GM19193 (cell line): ENCODE measurements around the gene TMEM61.

Experiments used
- POLR2A ChIP-seq: IDR thresholded peaks from 4 replicates; pipeline ENCODE4 v1.6.1; 2011; ENCODE audit not compliant: insufficient read depth, insufficient read length; ENCODE audit errors: extremely low read depth

Gene TMEM61

DNA sequence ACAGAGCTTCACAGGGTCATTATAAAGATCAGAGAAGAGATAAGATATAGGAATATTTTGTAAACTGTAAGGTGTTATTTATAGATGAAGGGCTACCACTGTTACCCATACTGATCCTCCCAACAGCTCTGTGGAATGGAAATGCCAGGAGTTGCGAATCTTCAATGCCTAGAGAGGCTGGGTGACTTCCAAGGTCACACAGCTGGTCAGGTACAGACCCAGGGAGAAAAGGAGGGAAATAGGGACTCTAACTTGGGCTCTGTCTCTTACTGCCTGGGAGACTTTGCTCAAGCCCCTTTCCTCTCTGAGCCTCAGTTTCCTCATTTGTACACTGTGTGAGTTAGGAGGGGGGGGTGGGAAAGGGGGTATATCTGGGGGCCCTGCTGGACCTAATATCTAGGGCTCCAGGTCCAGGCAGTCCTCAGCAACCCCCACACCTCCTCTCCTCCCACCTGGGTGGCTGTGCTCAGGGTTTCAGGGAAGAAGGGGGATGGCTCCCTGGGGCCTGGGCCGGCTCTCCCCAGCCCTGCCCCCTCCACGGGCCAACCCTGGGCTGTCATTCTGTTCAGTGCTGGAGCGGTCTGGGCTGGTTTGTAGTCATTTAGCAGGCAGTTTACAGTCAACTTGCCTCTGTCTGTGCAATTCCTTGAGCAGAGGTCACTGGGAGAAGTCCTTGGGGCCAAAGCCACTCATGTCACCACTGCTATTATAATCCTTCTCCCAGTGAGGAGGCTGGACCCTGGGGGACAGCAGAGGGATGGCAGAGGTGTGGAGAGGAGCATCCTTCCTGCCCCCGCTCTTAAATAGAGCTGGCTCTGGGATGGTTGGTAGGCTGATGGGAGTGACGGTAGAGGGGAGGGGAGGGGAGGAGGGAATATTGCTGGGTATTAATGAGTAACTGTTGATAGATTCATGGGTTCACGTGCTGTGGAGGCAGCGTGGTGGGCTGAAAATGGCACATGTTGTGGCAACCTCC lies 20.0 kb downstream of the TMEM61 start:
- no peak for TF ChIP-seq POLR2A

DNA sequence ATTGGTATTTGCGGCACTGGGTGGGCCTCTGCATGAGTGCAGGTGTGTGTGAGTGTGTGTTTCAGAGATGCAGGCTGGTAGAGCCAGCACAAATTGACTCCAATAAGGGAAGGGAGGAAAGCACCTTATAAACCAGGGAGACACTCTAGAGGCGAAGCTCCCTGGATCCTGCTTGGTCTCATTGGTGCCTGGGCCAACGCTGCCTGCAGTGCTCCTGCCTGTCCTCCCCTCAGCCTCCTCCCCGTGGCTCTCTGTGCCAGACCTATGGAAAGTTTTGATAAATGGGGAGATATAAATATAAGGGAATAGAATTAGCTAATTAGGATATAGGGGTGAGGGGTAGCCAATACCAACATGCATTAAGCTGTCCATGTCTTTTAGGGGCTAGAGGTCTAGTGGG lies 20.9 kb downstream of the TMEM61 start:
- no peak for TF ChIP-seq POLR2A

DNA sequence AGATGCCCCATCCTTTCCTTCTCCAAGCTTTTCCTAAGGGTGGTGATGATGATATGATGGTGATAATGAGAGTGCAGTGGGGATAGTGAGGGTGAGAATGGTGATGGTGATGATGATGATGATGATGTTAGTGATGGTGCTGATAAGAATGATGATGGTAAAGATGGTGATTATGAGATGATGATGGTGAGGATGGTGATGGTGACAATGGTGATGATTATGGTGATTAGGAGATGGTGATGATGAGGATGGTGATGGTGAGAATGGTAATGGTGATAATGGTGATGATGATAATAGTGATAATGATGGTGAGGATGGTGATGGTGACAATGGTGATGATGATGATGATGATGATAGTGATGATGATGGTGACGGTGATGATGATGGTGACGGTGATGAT lies 22.3 kb downstream of the TMEM61 start:
- TF ChIP-seq POLR2A = no peak

DNA sequence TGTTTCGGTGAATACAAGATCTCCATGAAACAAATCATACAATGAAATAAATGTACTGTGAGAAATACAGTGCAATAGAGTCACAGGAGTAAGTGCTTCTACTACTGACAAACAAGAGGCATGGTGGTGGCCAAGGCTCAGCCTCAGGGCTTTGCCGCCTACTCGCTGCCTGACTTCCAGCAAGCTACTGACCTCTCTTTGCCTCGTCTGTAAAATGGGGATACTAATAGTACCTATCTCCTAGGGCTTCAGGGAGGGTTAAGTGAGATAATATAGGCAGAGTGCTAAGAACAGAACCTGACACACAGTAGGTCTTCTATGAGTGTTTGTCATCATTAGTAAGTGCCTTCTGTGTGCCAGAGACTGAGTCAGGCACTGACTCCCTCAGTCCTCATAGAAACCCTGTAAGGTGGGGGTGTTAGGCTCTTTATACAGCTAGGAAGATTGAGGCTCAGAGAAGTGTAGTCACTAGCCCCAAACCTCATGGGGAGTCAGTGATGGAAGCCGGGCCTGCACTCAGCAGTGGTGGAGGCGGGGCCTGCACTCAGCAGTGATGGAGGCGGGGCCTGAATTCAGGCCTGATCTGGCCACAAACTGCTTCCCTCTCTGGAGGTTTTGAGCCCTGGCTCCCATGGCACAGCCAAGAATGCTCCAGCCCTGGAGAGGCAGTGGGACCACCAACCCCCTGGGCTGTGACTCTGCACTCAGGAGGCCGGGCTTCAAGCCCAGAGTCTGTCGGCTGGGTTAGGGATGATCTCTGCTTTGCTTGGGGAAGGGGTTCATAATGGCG lies 25.1 kb downstream of the TMEM61 start:
- TF ChIP-seq POLR2A = no peak

DNA sequence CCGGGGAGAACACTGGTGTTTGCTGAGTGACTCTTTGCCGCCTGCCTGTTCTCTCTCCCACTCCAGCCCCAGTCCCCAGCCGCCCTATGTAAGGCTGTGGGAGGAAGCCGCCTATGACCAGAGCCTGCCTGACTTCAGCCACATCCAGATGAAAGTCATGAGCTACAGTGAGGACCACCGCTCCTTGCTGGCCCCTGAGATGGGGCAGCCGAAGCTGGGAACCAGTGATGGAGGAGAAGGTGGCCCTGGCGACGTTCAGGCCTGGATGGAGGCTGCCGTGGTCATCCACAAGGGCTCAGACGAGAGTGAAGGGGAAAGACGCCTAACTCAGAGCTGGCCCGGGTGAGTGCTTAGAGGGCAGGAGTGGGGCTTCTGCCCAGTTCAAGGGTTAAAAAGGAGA lies 26.5 kb downstream of the TMEM61 start:
- no peak for TF ChIP-seq POLR2A

DNA sequence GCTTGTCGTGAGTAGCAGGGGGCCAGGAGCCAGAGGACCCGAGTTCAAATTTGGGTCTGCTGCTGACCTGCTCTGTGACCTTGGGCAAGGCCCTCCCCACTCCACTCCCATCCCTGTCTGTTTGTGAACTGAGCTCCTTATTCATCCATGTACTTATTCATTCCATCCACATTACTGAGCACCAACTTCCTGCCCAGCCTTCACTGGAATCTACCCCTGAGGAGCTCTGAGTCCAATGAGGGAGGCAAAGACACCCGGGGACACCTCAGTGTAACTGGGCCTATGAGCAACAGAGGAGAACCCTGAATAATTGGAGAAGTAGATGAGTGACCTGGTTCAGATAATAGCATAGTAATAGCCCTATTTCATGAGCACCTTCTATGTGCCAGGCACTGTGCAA lies 27.2 kb downstream of the TMEM61 start:
- no peak for TF ChIP-seq POLR2A

DNA sequence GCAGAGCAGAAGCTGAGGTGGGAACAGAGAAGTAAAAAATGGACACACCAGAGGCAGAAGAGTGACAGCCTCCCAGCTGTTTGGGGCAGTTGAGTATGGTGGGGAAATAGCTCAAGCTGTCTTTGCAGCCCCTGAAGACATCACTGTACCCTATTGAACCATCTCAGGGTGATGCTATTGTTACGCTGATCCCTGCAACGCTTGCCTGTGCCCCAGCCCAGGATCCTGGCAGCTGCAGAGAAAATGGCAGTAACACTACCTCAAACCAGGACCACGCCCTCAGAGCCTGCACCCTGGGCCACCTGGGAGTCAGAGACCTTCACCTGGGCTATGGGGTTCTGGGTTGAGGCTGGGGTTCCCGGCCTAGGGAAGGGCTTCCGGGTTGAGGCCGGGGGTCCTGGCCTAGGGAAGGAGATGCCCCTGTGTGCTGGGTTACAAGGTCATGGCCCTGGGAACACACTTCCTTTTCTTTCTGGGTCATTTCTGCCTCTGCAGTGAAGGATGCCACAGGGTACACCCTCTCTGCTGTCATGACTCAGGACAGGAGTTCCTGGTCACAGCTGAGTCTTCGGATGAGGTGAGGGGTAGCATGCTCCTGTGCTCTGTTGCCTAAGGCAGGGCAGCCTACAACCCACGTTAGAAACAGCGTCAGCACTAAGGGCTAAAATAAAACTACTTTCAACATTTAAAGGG lies 29.9 kb downstream of the TMEM61 start:
- TF ChIP-seq POLR2A = no peak

DNA sequence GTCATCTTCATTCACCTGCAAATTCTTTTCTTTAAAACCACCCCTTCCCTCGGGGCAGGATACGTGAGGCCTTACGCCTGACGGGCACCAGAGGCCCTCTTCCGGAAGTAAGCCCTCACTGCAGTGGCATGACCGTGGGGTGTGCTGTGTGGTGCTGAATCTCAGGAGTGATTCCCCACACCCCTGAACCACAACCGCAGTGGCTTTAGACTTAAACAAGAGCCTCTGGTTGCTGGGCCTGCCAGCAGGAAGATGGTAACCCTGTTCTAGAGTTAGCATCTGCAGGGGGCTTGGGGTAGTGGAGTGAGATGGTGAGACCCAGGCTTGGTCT lies 30.4 kb downstream of the TMEM61 start:
- no peak for TF ChIP-seq POLR2A

DNA sequence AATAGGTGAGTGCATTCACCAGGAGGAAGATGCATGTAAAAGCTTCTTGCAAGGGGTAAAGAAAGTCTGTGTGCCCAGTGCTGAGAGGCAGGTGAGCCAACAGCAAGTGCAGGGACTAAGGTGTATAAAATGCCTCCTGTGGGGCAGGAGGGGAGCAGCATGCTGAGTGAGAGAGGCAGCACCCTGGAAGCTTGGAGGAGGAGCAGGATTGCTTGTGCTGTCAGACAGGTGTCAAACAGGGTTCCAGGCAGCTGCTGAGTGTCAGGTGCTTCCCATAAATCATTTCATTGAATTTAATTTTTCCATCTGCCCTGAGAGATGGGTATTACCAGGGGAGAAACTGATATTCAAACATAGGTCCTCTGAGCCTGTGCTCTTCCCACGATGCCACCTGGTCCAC lies 32.2 kb downstream of the TMEM61 start:
- no peak for TF ChIP-seq POLR2A

DNA sequence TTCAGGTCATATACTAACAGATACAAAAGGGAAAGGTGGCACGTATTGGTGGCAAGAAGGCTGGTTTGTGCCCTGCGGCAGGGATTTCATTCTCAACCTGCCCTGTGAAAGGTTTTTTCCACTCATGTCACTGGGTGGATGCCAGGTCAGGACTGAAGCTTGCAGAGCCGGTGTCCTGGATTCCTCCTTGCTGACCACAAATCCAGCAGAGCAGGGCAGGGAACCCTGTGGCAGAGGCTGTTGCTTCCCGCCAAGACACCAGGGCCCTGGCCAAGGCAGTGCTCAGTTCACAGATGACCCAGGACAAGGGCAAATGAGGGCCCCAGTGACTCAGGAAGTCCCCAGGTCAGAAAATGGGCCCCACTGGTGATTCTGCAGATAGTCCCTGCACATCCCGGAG lies 34.7 kb downstream of the TMEM61 start:
- TF ChIP-seq POLR2A = no peak

DNA sequence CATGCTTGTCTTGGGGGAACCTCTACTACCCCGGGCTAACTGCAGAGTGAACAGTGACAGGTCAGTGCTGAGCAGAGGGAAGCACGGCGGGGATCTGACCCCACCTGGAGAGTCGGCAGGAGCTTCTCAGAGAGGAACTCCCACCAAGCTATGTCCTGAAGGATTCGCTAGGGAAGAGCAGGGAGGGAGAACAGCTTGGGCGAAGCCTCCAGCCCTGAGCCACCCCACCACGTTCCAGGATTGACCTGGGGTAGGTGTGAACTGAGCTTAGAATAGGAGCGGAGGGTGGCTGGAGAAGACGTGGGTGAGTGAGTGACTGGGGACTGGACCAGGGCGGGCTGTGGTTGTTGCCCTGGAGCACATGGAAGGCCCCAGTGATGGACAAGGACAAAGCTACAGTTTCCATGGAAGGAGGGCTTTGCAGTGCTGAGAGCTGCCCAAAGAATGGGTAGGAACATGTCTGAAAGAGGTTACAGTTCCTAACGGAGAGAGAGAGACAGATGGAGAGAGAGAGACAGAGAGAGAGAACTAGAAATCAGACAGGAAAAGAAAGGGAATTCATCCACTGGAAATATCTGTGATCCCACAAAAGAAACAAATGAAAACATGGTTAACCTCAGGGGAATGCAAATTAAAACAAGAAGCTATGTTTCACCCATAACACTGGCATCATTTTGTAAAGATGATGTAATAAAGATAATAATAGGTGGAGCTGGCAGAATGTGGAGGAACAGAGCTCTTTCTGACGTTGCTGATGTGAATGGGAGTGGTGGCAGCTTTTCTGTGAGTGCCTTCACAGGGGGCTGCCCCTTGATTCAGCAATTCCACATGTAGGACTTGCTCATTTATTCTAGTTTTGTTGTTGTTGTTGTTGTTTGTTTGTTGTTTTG lies 35.5 kb downstream of the TMEM61 start:
- no peak for TF ChIP-seq POLR2A

DNA sequence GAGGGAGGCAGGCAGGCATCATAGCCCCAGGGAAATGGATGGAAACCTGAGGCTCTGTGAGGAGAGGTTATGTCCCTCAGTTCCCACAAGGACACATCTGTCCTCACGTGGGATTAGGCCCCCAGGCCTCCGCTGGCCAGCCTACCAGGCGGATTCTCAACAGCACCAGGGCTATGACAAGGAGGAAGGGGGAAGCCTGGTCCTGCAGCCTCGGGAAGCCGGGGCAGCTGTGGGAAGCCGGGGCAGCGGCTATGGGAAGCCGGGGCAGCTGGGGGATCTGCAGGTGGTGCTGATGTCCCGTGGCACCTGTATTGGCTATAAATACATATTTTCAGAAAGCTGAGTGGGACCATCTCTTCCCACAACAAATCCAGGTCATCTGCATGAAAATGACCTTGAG lies 38.0 kb downstream of the TMEM61 start:
- TF ChIP-seq POLR2A = no peak

DNA sequence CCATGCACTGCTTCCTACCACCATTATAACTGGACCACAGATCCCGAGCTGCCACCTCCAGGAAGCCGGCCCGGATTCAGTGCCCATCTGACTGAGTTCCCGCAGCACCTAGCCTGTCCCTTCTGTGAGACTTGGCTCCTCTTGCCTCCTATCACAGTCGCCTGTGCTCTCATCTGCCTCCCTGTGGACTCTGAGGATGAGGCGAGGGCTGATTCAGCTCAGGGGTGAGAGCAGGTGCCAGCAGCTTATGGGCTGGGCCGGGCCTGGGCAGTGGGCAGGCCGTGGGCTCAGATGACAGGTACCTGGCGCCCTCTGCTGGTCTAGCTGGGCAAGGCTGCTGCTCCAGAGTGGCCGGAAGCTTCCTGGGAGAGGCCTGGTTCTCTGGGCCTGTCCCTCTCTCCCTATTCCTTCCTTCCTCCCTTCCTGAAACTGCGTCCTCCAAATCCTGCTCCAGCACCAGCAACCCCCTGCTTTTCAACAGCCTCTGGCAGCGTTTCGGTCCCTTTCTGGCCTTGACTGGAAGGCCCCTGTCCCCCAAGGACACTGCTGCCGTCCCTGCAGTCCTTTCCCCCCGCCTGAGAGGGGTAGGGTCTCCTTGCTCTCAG lies 41.6 kb downstream of the TMEM61 start:
- no peak for TF ChIP-seq POLR2A

DNA sequence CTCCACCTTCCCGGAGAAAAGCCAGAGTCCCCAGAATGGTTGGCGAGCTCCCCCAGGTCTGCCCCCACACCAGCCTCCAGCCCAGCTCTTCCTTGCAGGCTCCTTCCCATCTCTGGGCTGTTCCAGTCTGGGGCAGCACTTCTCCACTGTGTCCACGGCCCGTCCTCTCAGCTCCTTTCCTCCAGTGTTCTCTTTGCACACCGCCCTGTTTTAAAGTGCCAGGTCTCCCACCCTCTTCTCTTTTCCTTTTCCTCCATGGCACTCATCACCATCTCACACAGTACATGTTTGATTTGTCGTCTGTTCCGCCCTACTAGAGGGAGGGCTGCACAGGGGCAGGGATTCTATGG lies 52.8 kb downstream of the TMEM61 start:
- TF ChIP-seq POLR2A = no peak
